SK-N-SH treated with all-trans-retinoic acid at 6 μM for 48 hours (cell line): ENCODE measurements around the gene VDAC1.

Experiments used
- ATAC-seq: fragments of 200-7000 bp; cut with Tn5 transposase; 3 replicates; pipeline ENCODE4 v1.9.1; 2020; ENCODE audit warnings: mild to moderate bottlenecking, moderate library complexity
- ARNTL ChIP-seq: fragments of 450-650 bp; formaldehyde crosslinking; IDR thresholded peaks from 2 replicates; pipeline ENCODE4 v1.5.0; 2020; ENCODE audit warnings: low read depth, mild to moderate bottlenecking, moderate library complexity, borderline replicate concordance
- BACH2 ChIP-seq: fragments of 250-450 bp; sonication (Bioruptor Pico); IDR thresholded peaks from 2 replicates; pipeline ENCODE4 v1.9.0; 2021; ENCODE audit warnings: mild to moderate bottlenecking, borderline replicate concordance
- CREB5 ChIP-seq: fragments of 250-450 bp; sonication (Bioruptor Pico); IDR thresholded peaks from 2 replicates; pipeline ENCODE4 v1.5.1; 2020; ENCODE audit warnings: low read depth, mild to moderate bottlenecking, moderate library complexity
- CSDC2 ChIP-seq: fragments of 250-450 bp; sonication (Bioruptor Pico); IDR thresholded peaks from 2 replicates; pipeline ENCODE4 v1.5.0; 2020; ENCODE audit warnings: mild to moderate bottlenecking, moderate library complexity
- CSRNP3 ChIP-seq: fragments of 250-450 bp; sonication (Bioruptor Pico); IDR thresholded peaks from 2 replicates; pipeline ENCODE4 v1.5.1; 2021; ENCODE audit warnings: mild to moderate bottlenecking, moderate library complexity
- ESRRG ChIP-seq: fragments of 250-450 bp; sonication (Bioruptor Pico); IDR thresholded peaks from 2 replicates; pipeline ENCODE4 v1.6.1; 2021; ENCODE audit warnings: mild to moderate bottlenecking
- GLIS3 ChIP-seq: fragments of 250-450 bp; sonication (Bioruptor Pico); IDR thresholded peaks from 2 replicates; pipeline ENCODE4 v1.5.0; 2020; ENCODE audit warnings: mild to moderate bottlenecking, moderate library complexity
- ISL1 ChIP-seq: fragments of 250-450 bp; sonication (Bioruptor Pico); IDR thresholded peaks from 2 replicates; pipeline ENCODE4 v2.1.2; 2022; ENCODE audit warnings: mild to moderate bottlenecking, moderate library complexity
- OSR1 ChIP-seq: fragments of 250-450 bp; sonication (Bioruptor Pico); IDR thresholded peaks from 2 replicates; pipeline ENCODE4 v1.8.0; 2022; ENCODE audit warnings: moderate library complexity, mild to moderate bottlenecking, inconsistent platforms
- POU6F1 ChIP-seq: fragments of 250-450 bp; sonication (Bioruptor Pico); IDR thresholded peaks from 2 replicates; pipeline ENCODE4 v1.8.0; 2021; ENCODE audit warnings: low read depth, mild to moderate bottlenecking, moderate library complexity, borderline replicate concordance
- PPARA ChIP-seq: fragments of 250-450 bp; sonication (Bioruptor Pico); IDR thresholded peaks from 2 replicates; pipeline ENCODE4 v1.5.0; 2020; ENCODE audit warnings: mild to moderate bottlenecking, borderline replicate concordance
- RARB ChIP-seq: fragments of 250-450 bp; sonication (Bioruptor Pico); IDR thresholded peaks from 2 replicates; pipeline ENCODE4 v1.8.0; 2021; ENCODE audit warnings: mild to moderate bottlenecking, moderate library complexity
- SNAI2 ChIP-seq: fragments of 250-450 bp; sonication (Bioruptor Pico); IDR thresholded peaks from 2 replicates; pipeline ENCODE4 v1.5.0; 2020; ENCODE audit warnings: mild to moderate bottlenecking, moderate library complexity
- TOX ChIP-seq: fragments of 250-450 bp; sonication (Bioruptor Pico); IDR thresholded peaks from 2 replicates; pipeline ENCODE4 v1.8.0; 2021; ENCODE audit warnings: mild to moderate bottlenecking, moderate library complexity, borderline replicate concordance
- TSHZ2 ChIP-seq: fragments of 250-450 bp; sonication (Bioruptor Pico); IDR thresholded peaks from 2 replicates; pipeline ENCODE4 v1.5.0; 2020; ENCODE audit warnings: mild to moderate bottlenecking, moderate library complexity
- ZC3H10 ChIP-seq: fragments of 250-450 bp; sonication (Bioruptor Pico); IDR thresholded peaks from 2 replicates; pipeline ENCODE4 v1.5.1; 2021; ENCODE audit warnings: mild to moderate bottlenecking, moderate library complexity
- ZFP3 ChIP-seq: fragments of 250-450 bp; sonication (Bioruptor Pico); IDR thresholded peaks from 2 replicates; pipeline ENCODE4 v1.5.0; 2020; ENCODE audit warnings: mild to moderate bottlenecking, moderate library complexity
- ZFP30 ChIP-seq: fragments of 450-650 bp; formaldehyde crosslinking; IDR thresholded peaks from 2 replicates; pipeline ENCODE4 v1.5.0; 2022; ENCODE audit warnings: mild to moderate bottlenecking, moderate library complexity
- ZNF565 ChIP-seq: fragments of 450-650 bp; formaldehyde crosslinking; conservative IDR thresholded peaks from 2 replicates; pipeline ENCODE4 v1.5.0; 2020; ENCODE audit warnings: low read depth, mild to moderate bottlenecking, moderate library complexity
- ZNF70 ChIP-seq: fragments of 450-650 bp; formaldehyde crosslinking; IDR thresholded peaks from 2 replicates; pipeline ENCODE4 v1.5.0; 2020; ENCODE audit warnings: mild to moderate bottlenecking, moderate library complexity
- ZNF8 ChIP-seq: fragments of 450-650 bp; formaldehyde crosslinking; IDR thresholded peaks from 2 replicates; pipeline ENCODE4 v1.5.0; 2020; ENCODE audit warnings: mild to moderate bottlenecking, moderate library complexity

The VDAC1 gene

GRCh38 chr5:133983674-133984073 lies 21.1 kb downstream of the VDAC1 start:
- ATAC-seq = no peak
- no peak for TF ChIP-seq SNAI2 (CRISPR knock-in tag)
- TF ChIP-seq ESRRG (CRISPR knock-in tag) = no peak
- no peak for TF ChIP-seq OSR1 (CRISPR knock-in tag)
- TF ChIP-seq ZFP3 (CRISPR knock-in tag) = no peak
- TF ChIP-seq ZC3H10 (CRISPR knock-in tag) = no peak
- no peak for TF ChIP-seq PPARA (CRISPR knock-in tag)
- no peak for TF ChIP-seq ZNF70 (CRISPR knock-in tag)
- no peak for TF ChIP-seq ZNF8 (CRISPR knock-in tag)
- no peak for TF ChIP-seq GLIS3 (CRISPR knock-in tag)
- TF ChIP-seq CREB5 = no peak

- peak; percentile 46; the same call in 2 of the 3 replicates for ATAC-seq
- TF ChIP-seq ZC3H10 (CRISPR knock-in tag) (no peak), GLIS3 (CRISPR knock-in tag) (no peak), OSR1 (CRISPR knock-in tag) (no peak), POU6F1 (CRISPR knock-in tag) (no peak), ESRRG (CRISPR knock-in tag) (no peak)
Observed at GRCh38 chr5:133981714-133982113, 23.1 kb downstream of the VDAC1 start.

- TF ChIP-seq RARB (CRISPR knock-in tag) (no peak), OSR1 (CRISPR knock-in tag) (no peak), CSRNP3 (CRISPR knock-in tag) (no peak), CSDC2 (no peak), BACH2 (CRISPR knock-in tag) (no peak), ARNTL (CRISPR knock-in tag) (no peak), GLIS3 (CRISPR knock-in tag) (no peak), ISL1 (CRISPR knock-in tag) (no peak), POU6F1 (CRISPR knock-in tag) (no peak), TOX (CRISPR knock-in tag) (no peak), ZNF565 (no peak), SNAI2 (CRISPR knock-in tag) (no peak)
- no peak for ATAC-seq
Observed at GRCh38 chr5:133980652-133981051, 24.1 kb downstream of the VDAC1 start.

GRCh38 chr5:133978943-133979342 lies 25.8 kb downstream of the VDAC1 start:
- TF ChIP-seq RARB (CRISPR knock-in tag) = no peak
- TF ChIP-seq TOX (CRISPR knock-in tag) = no peak
- TF ChIP-seq SNAI2 (CRISPR knock-in tag) = no peak
- no peak for TF ChIP-seq ZNF70 (CRISPR knock-in tag)
- no peak for TF ChIP-seq PPARA (CRISPR knock-in tag)
- ATAC-seq = no peak

GRCh38 chr5:133977858-133978257 lies 26.9 kb downstream of the VDAC1 start:
- peak; percentile 71 for ATAC-seq

More at GRCh38 chr5:133977858-133978257, 26.9 kb downstream of the VDAC1 start:
- TF ChIP-seq OSR1 (CRISPR knock-in tag) = no peak
- no peak for TF ChIP-seq CSRNP3 (CRISPR knock-in tag)
- no peak for TF ChIP-seq TSHZ2
- no peak for TF ChIP-seq ESRRG (CRISPR knock-in tag)
- TF ChIP-seq CREB5 = no peak
- no peak for TF ChIP-seq TOX (CRISPR knock-in tag)
- no peak for TF ChIP-seq PPARA (CRISPR knock-in tag)
- TF ChIP-seq ZFP3 (CRISPR knock-in tag) = no peak
- TF ChIP-seq ZFP30 (CRISPR knock-in tag) = no peak
- TF ChIP-seq ZC3H10 (CRISPR knock-in tag) = no peak
- TF ChIP-seq, all 23 proteins: peak for 0
